ENCODE measurements around the gene SKOR1.

Gene SKOR1

GRCh38 chr15:67807141-67807540, 18.2 kb upstream of the SKOR1 start:
- H3K27me3 ChIP-seq (ENCODE audit: control insufficient read depth, insufficient read depth, low read length) = peaks cover 3% of the 10 kb centered on the region; the same call in 1 of the 2 replicates
- H3K27ac ChIP-seq (ENCODE audit: low read depth, low read length) = no peak overlapping the region
- H3K9ac ChIP-seq (ENCODE audit: low read length) = no peak overlapping the region
- peaks cover 35% of the 10 kb centered on the region for H3K4me1 ChIP-seq (ENCODE audit: control insufficient read depth, insufficient read depth, low read length)
- H3K36me3 ChIP-seq (ENCODE audit: control insufficient read depth, insufficient read depth, low read length) = no peaks in the 10 kb centered on the region
- no peak overlapping the region for H3K4me3 ChIP-seq (ENCODE audit: low read depth, low read length)
- no peaks in the 10 kb centered on the region for H3K9me3 ChIP-seq (ENCODE audit: control insufficient read depth, insufficient read depth, low read depth, low read length)

GRCh38 chr15:67807836-67808235, 17.5 kb upstream of the SKOR1 start:
- Histone ChIP-seq H3K27me3 (ENCODE audit: control insufficient read depth, insufficient read depth, low read length) (peaks cover 8% of the 10 kb centered on the region; the same call in 1 of the 2 replicates), H3K4me3 (ENCODE audit: low read depth, low read length) (no peak overlapping the region), H3K27ac (ENCODE audit: low read depth, low read length) (no peak overlapping the region), H3K9ac (ENCODE audit: low read length) (no peak overlapping the region), H3K9me3 (ENCODE audit: control insufficient read depth, insufficient read depth, low read depth, low read length) (no peaks in the 10 kb centered on the region), H3K4me1 (ENCODE audit: control insufficient read depth, insufficient read depth, low read length) (peaks cover 42% of the 10 kb centered on the region), H3K36me3 (ENCODE audit: control insufficient read depth, insufficient read depth, low read length) (no peaks in the 10 kb centered on the region)

- Histone ChIP-seq H3K9ac (ENCODE audit: low read length) (no peak overlapping the region), H3K4me3 (ENCODE audit: low read depth, low read length) (no peak overlapping the region), H3K4me1 (ENCODE audit: control insufficient read depth, insufficient read depth, low read length) (peaks cover 41% of the 10 kb centered on the region), H3K36me3 (ENCODE audit: control insufficient read depth, insufficient read depth, low read length) (no peaks in the 10 kb centered on the region), H3K27me3 (ENCODE audit: control insufficient read depth, insufficient read depth, low read length) (peaks cover 8% of the 10 kb centered on the region; the same call in 1 of the 2 replicates), H3K27ac (ENCODE audit: low read depth, low read length) (no peak overlapping the region), H3K9me3 (ENCODE audit: control insufficient read depth, insufficient read depth, low read depth, low read length) (no peaks in the 10 kb centered on the region)
Measured at GRCh38 chr15:67808821-67809220, 16.5 kb upstream of the SKOR1 start.

GRCh38 chr15:67809441-67809840, 15.9 kb upstream of the SKOR1 start:
- Histone ChIP-seq H3K9me3 (ENCODE audit: control insufficient read depth, insufficient read depth, low read depth, low read length) (no peaks in the 10 kb centered on the region), H3K9ac (ENCODE audit: low read length) (no peak overlapping the region), H3K27ac (ENCODE audit: low read depth, low read length) (no peak overlapping the region), H3K4me3 (ENCODE audit: low read depth, low read length) (no peak overlapping the region), H3K36me3 (ENCODE audit: control insufficient read depth, insufficient read depth, low read length) (no peaks in the 10 kb centered on the region), H3K27me3 (ENCODE audit: control insufficient read depth, insufficient read depth, low read length) (peaks cover 8% of the 10 kb centered on the region; the same call in 1 of the 2 replicates), H3K4me1 (ENCODE audit: control insufficient read depth, insufficient read depth, low read length) (peaks cover 35% of the 10 kb centered on the region)

- no peak overlapping the region for H3K27ac ChIP-seq (ENCODE audit: low read depth, low read length)
- peaks cover 8% of the 10 kb centered on the region; the same call in 1 of the 2 replicates for H3K27me3 ChIP-seq (ENCODE audit: control insufficient read depth, insufficient read depth, low read length)
- H3K9me3 ChIP-seq (ENCODE audit: control insufficient read depth, insufficient read depth, low read depth, low read length) = no peaks in the 10 kb centered on the region
- H3K4me1 ChIP-seq (ENCODE audit: control insufficient read depth, insufficient read depth, low read length) = peaks cover 31% of the 10 kb centered on the region
- no peak overlapping the region for H3K9ac ChIP-seq (ENCODE audit: low read length)
- no peak overlapping the region for H3K4me3 ChIP-seq (ENCODE audit: low read depth, low read length)
- no peaks in the 10 kb centered on the region for H3K36me3 ChIP-seq (ENCODE audit: control insufficient read depth, insufficient read depth, low read length)
Measured at GRCh38 chr15:67809866-67810265, 15.4 kb upstream of the SKOR1 start.

GRCh38 chr15:67812241-67812644, 13.1 kb upstream of the SKOR1 start:
- H3K36me3 ChIP-seq (ENCODE audit: control insufficient read depth, insufficient read depth, low read length) = no peaks in the 10 kb centered on the region
- no peak overlapping the region for H3K9ac ChIP-seq (ENCODE audit: low read length)
- no peak overlapping the region for H3K27ac ChIP-seq (ENCODE audit: low read depth, low read length)
- H3K4me3 ChIP-seq (ENCODE audit: low read depth, low read length) = no peak overlapping the region
- H3K4me1 ChIP-seq (ENCODE audit: control insufficient read depth, insufficient read depth, low read length) = peaks cover 16% of the 10 kb centered on the region
- H3K27me3 ChIP-seq (ENCODE audit: control insufficient read depth, insufficient read depth, low read length) = peaks cover 27% of the 10 kb centered on the region
- H3K9me3 ChIP-seq (ENCODE audit: control insufficient read depth, insufficient read depth, low read depth, low read length) = peaks cover 5% of the 10 kb centered on the region

- Histone ChIP-seq H3K4me3 (ENCODE audit: low read depth, low read length) (no peak overlapping the region), H3K27me3 (ENCODE audit: control insufficient read depth, insufficient read depth, low read length) (peaks cover 36% of the 10 kb centered on the region)
Measured at GRCh38 chr15:67813104-67813634, 12.1 kb upstream of the SKOR1 start.

GRCh38 chr15:67815036-67815592, 10.2 kb upstream of the SKOR1 start:
- no peaks in the 10 kb centered on the region for H3K36me3 ChIP-seq (ENCODE audit: control insufficient read depth, insufficient read depth, low read length)
- no peak overlapping the region for H3K9ac ChIP-seq (ENCODE audit: low read length)
- H3K4me3 ChIP-seq (ENCODE audit: low read depth, low read length) = no peak overlapping the region
- H3K27me3 ChIP-seq (ENCODE audit: control insufficient read depth, insufficient read depth, low read length) = peaks cover 55% of the 10 kb centered on the region
- peaks cover 5% of the 10 kb centered on the region for H3K9me3 ChIP-seq (ENCODE audit: control insufficient read depth, insufficient read depth, low read depth, low read length)
- H3K27ac ChIP-seq (ENCODE audit: low read depth, low read length) = no peak overlapping the region
- peaks cover 23% of the 10 kb centered on the region for H3K4me1 ChIP-seq (ENCODE audit: control insufficient read depth, insufficient read depth, low read length)

More at GRCh38 chr15:67813104-67813634, 12.1 kb upstream of the SKOR1 start:
- no peaks in the 10 kb centered on the region for H3K36me3 ChIP-seq (ENCODE audit: control insufficient read depth, insufficient read depth, low read length)
- no peak overlapping the region for H3K9ac ChIP-seq (ENCODE audit: low read length)
- H3K9me3 ChIP-seq (ENCODE audit: control insufficient read depth, insufficient read depth, low read depth, low read length) = peaks cover 5% of the 10 kb centered on the region
- H3K27ac ChIP-seq (ENCODE audit: low read depth, low read length) = no peak overlapping the region
- peaks cover 16% of the 10 kb centered on the region for H3K4me1 ChIP-seq (ENCODE audit: control insufficient read depth, insufficient read depth, low read length)

GRCh38 chr15:67816668-67817067, 8.6 kb upstream of the SKOR1 start:
- Histone ChIP-seq H3K9ac (ENCODE audit: low read length) (no peak overlapping the region), H3K36me3 (ENCODE audit: control insufficient read depth, insufficient read depth, low read length) (no peaks in the 10 kb centered on the region), H3K4me1 (ENCODE audit: control insufficient read depth, insufficient read depth, low read length) (peaks cover 37% of the 10 kb centered on the region), H3K4me3 (ENCODE audit: low read depth, low read length) (no peak overlapping the region), H3K27ac (ENCODE audit: low read depth, low read length) (no peak overlapping the region), H3K9me3 (ENCODE audit: control insufficient read depth, insufficient read depth, low read depth, low read length) (peaks cover 5% of the 10 kb centered on the region), H3K27me3 (ENCODE audit: control insufficient read depth, insufficient read depth, low read length) (peaks cover 70% of the 10 kb centered on the region)

GRCh38 chr15:67818464-67818863, 6.8 kb upstream of the SKOR1 start:
- H3K27ac ChIP-seq (ENCODE audit: low read depth, low read length) = no peak overlapping the region
- H3K27me3 ChIP-seq (ENCODE audit: control insufficient read depth, insufficient read depth, low read length) = peaks cover 80% of the 10 kb centered on the region
- no peak overlapping the region for H3K9ac ChIP-seq (ENCODE audit: low read length)
- H3K9me3 ChIP-seq (ENCODE audit: control insufficient read depth, insufficient read depth, low read depth, low read length) = peaks cover 5% of the 10 kb centered on the region
- H3K4me3 ChIP-seq (ENCODE audit: low read depth, low read length) = no peak overlapping the region
- H3K36me3 ChIP-seq (ENCODE audit: control insufficient read depth, insufficient read depth, low read length) = no peaks in the 10 kb centered on the region
- peaks cover 35% of the 10 kb centered on the region for H3K4me1 ChIP-seq (ENCODE audit: control insufficient read depth, insufficient read depth, low read length)

GRCh38 chr15:67819636-67820035, 5.7 kb upstream of the SKOR1 start:
- Histone ChIP-seq H3K4me3 (ENCODE audit: low read depth, low read length) (peak overlapping the region; percentile 39), H3K9ac (ENCODE audit: low read length) (no peak overlapping the region), H3K36me3 (ENCODE audit: control insufficient read depth, insufficient read depth, low read length) (no peaks in the 10 kb centered on the region), H3K9me3 (ENCODE audit: control insufficient read depth, insufficient read depth, low read depth, low read length) (peaks cover 5% of the 10 kb centered on the region), H3K27ac (ENCODE audit: low read depth, low read length) (no peak overlapping the region), H3K27me3 (ENCODE audit: control insufficient read depth, insufficient read depth, low read length) (peaks cover 92% of the 10 kb centered on the region), H3K4me1 (ENCODE audit: control insufficient read depth, insufficient read depth, low read length) (peaks cover 44% of the 10 kb centered on the region)
